Measurements from ENCODE around the gene MUC5B. TPM values are rescaled to one million over a fixed set of nuclear protein-coding genes. Genes with fewer than 3 reads are reported as not detected.

The MUC5B gene
- total RNA-seq, 1 experiment from 2014 or later, result not detected

DNA sequence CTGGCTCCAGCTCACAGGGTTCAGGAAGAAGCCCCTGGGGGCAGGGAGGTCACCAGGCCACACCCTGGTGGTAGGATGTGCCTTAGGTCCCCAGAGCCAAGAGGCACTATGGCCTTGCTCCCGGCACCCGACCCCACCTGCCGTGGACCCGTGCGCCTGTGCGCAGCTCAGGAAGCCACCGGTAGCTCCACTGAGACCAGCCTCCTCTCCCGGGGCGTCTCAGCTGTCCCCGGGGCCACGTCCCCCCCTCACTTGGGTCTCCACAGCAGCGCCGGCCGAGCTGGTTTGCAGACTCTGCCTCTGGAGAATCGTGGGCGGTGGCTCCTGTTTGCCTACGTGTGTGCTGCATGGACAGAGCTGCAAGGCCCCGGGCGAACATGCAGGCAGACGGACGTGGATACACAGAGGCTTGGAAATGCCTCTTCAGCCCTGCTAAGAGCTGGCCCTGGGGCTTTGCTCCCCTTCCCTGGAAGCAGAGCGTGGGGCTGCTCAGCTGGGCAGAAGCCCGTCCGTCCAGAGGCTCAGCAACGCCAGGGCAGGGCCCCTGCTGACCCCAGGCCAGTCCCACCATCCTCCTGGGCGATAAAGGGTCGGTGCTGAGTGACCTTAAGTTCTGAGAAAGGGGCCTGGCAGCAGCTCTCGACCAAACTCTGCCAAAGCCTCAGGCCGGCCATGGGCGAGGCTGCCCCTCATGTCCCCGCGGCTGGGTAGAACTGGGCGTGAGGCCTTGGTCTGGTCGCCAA, 15.3 kb upstream of the MUC5B start:
- ChIA-PET CTCF (no interaction called here), POLR2A (ENCODE audit: low non-redundant PET) (no interaction called here)
- Histone ChIP-seq H3K27me3 (replicated peaks; ENCODE audit: insufficient read depth, low read depth, low read length, poor library complexity) (peaks cover 11% of the 10 kb centered on the region), H3K27ac (ENCODE audit: low read depth, low read length, poor library complexity, severe bottlenecking) (no peak overlapping the region), H3K9me3 (ENCODE audit: low read depth, low read length, poor library complexity, severe bottlenecking) (peaks cover 8% of the 10 kb centered on the region), H3K4me1 (ENCODE audit: insufficient read depth, low read length, poor library complexity, severe bottlenecking) (no peaks in the 10 kb centered on the region), H3K4me3 (ENCODE audit: low read depth, low read length, poor library complexity, severe bottlenecking) (no peak overlapping the region), H3K36me3 (ENCODE audit: insufficient read depth, low read length, poor library complexity, severe bottlenecking) (no peaks in the 10 kb centered on the region)
- BruUV-seq (replicated peaks), result no TSS peak
- no peak for DNase-seq (ENCODE audit: low spot score)
- intact Hi-C loops (cut with micrococcal nuclease; ENCODE audit: unreplicated experiment), result no loop called here
- TF ChIP-seq, protein P1, sequence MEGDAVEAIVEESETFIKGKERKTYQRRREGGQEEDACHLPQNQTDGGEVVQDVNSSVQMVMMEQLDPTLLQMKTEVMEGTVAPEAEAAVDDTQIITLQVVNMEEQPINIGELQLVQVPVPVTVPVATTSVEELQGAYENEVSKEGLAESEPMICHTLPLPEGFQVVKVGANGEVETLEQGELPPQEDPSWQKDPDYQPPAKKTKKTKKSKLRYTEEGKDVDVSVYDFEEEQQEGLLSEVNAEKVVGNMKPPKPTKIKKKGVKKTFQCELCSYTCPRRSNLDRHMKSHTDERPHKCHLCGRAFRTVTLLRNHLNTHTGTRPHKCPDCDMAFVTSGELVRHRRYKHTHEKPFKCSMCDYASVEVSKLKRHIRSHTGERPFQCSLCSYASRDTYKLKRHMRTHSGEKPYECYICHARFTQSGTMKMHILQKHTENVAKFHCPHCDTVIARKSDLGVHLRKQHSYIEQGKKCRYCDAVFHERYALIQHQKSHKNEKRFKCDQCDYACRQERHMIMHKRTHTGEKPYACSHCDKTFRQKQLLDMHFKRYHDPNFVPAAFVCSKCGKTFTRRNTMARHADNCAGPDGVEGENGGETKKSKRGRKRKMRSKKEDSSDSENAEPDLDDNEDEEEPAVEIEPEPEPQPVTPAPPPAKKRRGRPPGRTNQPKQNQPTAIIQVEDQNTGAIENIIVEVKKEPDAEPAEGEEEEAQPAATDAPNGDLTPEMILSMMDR (conservative IDR thresholded peaks at IDR 0.05; ENCODE audit: low read depth, low read length), result no peak
- no peak for TF ChIP-seq EZH2 (IDR thresholded peaks at IDR 0.05; ENCODE audit: borderline replicate concordance, low read depth, low read length, poor library complexity, severe bottlenecking)

DNA sequence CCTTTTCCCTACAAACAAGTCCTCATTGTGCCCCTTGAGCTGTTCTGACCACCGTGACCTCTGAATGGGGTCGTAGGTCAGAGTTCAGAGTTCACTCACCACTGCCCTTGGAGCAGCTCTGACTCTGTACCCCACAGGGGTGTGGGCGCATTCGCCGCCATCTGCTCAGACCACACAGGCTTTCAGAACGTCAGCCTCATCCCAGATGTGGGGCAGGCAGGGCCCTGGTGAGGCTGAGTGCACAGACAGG, 14.8 kb upstream of the MUC5B start:
- CTCF ChIA-PET, result no interaction called here
- TF ChIP-seq EZH2 (IDR thresholded peaks at IDR 0.05; ENCODE audit: borderline replicate concordance, low read depth, low read length, poor library complexity, severe bottlenecking), result no peak
- TF ChIP-seq, protein P1 (conservative IDR thresholded peaks at IDR 0.05; ENCODE audit: low read depth, low read length), result no peak
- peaks cover 8% of the 10 kb centered on the region for H3K9me3 ChIP-seq (ENCODE audit: low read depth, low read length, poor library complexity, severe bottlenecking)
- POLR2A ChIA-PET (ENCODE audit: low non-redundant PET), result no interaction called here
- intact Hi-C loops (cut with micrococcal nuclease; ENCODE audit: unreplicated experiment), result no loop called here
- no peaks in the 10 kb centered on the region for H3K36me3 ChIP-seq (ENCODE audit: insufficient read depth, low read length, poor library complexity, severe bottlenecking)
- no peak overlapping the region for H3K27ac ChIP-seq (ENCODE audit: low read depth, low read length, poor library complexity, severe bottlenecking)
- H3K27me3 ChIP-seq (replicated peaks; ENCODE audit: insufficient read depth, low read depth, low read length, poor library complexity), result peaks cover 11% of the 10 kb centered on the region
- no peak for DNase-seq (ENCODE audit: low spot score)
- no TSS peak for BruUV-seq (replicated peaks)
- no peak overlapping the region for H3K4me3 ChIP-seq (ENCODE audit: low read depth, low read length, poor library complexity, severe bottlenecking)
- no peaks in the 10 kb centered on the region for H3K4me1 ChIP-seq (ENCODE audit: insufficient read depth, low read length, poor library complexity, severe bottlenecking)

DNA sequence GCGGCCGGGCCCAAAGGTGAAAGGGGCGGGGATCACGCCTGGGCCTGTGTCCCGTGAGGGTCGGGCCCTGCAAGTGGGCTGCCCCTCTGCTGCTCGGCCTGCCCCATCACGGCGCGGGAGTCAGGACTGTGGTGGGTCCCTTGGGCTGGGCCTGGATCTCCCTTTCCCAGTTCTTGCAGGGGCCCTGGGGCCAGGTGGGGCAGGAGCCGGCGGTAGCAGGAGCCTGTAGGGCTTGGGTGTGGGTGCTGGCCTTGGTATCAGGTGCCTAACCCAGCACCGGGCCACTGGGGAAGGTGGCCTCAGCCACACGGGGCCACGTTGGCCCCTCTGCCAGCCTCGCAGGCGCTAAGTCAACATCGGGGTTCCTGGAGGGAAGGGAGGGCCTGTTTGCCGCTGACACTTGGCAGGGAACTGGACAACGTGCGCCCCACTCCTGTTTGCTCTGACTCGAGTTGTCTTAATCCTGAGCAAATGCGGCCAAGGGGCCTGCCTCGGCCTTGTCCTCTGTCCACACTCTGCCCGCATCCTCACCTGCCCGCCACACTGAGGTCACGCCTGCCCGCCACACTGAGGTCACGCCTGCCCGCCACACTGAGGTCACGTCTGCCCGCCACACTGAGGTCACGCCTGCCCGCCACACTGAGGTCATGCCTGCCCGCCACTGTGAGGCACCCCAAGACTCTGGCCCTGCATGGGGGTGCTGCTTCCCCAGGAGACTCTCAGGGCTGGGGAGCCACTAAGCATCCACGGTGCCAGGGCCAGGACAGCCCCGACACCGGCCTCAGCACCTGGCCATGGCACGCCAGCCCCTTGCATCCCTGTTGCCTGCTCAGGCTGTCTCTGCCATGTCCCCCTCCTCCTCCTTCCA, 14.2 kb upstream of the MUC5B start:
- Histone ChIP-seq H3K36me3 (ENCODE audit: insufficient read depth, low read length, poor library complexity, severe bottlenecking) (no peaks in the 10 kb centered on the region), H3K27me3 (replicated peaks; ENCODE audit: insufficient read depth, low read depth, low read length, poor library complexity) (peaks cover 14% of the 10 kb centered on the region), H3K27ac (ENCODE audit: low read depth, low read length, poor library complexity, severe bottlenecking) (no peak overlapping the region), H3K4me3 (ENCODE audit: low read depth, low read length, poor library complexity, severe bottlenecking) (no peak overlapping the region), H3K4me1 (ENCODE audit: insufficient read depth, low read length, poor library complexity, severe bottlenecking) (no peaks in the 10 kb centered on the region), H3K9me3 (ENCODE audit: low read depth, low read length, poor library complexity, severe bottlenecking) (peaks cover 8% of the 10 kb centered on the region)
- no TSS peak for BruUV-seq (replicated peaks)
- intact Hi-C loops (cut with micrococcal nuclease; ENCODE audit: unreplicated experiment), result no loop called here
- POLR2A ChIA-PET (ENCODE audit: low non-redundant PET), result no interaction called here
- no peak for DNase-seq (ENCODE audit: low spot score)
- CTCF ChIA-PET, result no interaction called here
- no peak for TF ChIP-seq EZH2 (IDR thresholded peaks at IDR 0.05; ENCODE audit: borderline replicate concordance, low read depth, low read length, poor library complexity, severe bottlenecking)
- TF ChIP-seq, protein P1 (conservative IDR thresholded peaks at IDR 0.05; ENCODE audit: low read depth, low read length), result no peak
